RWPE1 (cell line): ENCODE measurements around the gene SLC39A3.

ENCODE experiments used
- CTCF ChIA-PET: fragments of 350-600 bp; sonication (Branson Sonifier 250); formaldehyde crosslinking; extraction: SDS; loops from one replicate; lab custom pipeline; 2021; lab: Yijun Ruan, JAX
- POLR2A ChIA-PET: fragments of 400-600 bp; formaldehyde crosslinking; extraction: SDS; loops from one replicate; lab custom pipeline; 2020; ENCODE audit warnings: antibody characterized with exemption; ENCODE audit not compliant: low non-redundant PET; lab: Yijun Ruan, JAX
- DNase-seq: peaks from one replicate; pipeline ENCODE4 v3.0.0; 2012; ENCODE audit warnings: low spot score
- H3K27ac ChIP-seq: fragments of 450-650 bp; 2 replicates; pipeline ENCODE4 v1.5.1; 2017
- TF ChIP-seq, protein P1 (sequence below): fragments of 450-650 bp; conservative IDR thresholded peaks from 2 replicates; pipeline ENCODE4 v1.5.1; 2017; ENCODE audit warnings: low read depth, mild to moderate bottlenecking

Gene SLC39A3

DNA sequence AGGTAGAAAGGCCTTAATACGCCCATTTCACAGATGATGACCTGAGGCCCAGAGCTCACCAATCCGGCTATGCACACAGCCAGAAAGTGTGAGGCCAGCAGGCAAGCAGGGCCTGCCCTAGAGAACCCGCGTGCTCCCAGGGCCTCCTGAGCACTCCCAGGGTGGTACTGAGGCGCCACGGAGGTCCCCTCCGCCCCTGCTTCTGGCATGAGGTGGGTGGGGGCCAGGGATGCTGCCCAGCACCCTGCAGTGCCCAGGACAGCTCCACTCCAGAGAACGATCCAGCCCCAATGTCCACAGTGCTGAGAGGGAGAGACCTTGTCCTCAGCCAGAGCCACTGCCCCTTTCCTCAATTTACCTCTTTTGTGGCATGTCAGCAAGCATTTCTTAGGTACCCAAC is 29.4 kb upstream of the SLC39A3 start:
- ChIA-PET CTCF (interaction anchor here (0.6 kb wide), 1 partner anchor 150 kb away, joined by 3 read pairs; no protein-coding TSS in a partner anchor), POLR2A (no interaction called here)
- DNase-seq, result no peak
- H3K27ac ChIP-seq, result no peak overlapping the region
- TF ChIP-seq, protein P1, sequence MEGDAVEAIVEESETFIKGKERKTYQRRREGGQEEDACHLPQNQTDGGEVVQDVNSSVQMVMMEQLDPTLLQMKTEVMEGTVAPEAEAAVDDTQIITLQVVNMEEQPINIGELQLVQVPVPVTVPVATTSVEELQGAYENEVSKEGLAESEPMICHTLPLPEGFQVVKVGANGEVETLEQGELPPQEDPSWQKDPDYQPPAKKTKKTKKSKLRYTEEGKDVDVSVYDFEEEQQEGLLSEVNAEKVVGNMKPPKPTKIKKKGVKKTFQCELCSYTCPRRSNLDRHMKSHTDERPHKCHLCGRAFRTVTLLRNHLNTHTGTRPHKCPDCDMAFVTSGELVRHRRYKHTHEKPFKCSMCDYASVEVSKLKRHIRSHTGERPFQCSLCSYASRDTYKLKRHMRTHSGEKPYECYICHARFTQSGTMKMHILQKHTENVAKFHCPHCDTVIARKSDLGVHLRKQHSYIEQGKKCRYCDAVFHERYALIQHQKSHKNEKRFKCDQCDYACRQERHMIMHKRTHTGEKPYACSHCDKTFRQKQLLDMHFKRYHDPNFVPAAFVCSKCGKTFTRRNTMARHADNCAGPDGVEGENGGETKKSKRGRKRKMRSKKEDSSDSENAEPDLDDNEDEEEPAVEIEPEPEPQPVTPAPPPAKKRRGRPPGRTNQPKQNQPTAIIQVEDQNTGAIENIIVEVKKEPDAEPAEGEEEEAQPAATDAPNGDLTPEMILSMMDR, result no peak

DNA sequence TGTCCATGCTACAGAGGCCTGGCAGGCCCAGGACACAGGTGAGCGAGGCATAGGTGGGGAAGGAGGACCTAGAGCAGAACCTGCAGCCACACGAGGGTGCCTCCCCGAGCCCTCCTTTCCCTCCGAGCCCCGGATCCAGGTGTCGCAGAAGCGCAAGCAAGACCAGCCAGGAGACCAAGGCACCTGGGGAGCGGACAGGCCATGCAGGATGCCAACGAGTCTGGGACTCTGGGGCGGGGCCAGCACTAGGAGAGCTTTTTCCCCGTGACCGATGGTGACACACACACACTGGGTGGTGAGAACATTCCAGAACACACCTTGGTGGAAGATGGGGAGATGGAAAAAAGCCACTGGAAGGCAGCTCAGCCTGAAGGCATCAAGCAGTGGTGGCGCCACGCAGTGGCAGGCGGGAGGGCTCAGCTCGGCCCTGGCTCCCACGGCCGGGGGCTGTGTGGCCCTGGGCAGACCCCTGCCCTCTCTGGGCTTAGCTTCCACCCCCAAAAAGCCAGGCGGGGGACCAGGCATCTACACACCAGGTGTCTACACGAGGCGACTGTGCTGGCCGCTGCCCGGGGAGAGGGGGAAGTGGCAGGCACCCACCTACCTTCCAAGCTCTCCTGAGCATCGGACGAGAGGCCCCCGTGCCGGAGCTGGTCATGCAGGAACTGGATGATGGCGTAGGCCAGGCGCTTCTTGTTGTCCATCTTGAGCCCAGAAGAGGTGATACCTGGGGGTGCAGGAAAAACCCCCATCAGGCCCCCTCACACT is 28.7 kb upstream of the SLC39A3 start:
- ChIA-PET CTCF (interaction anchor here (1.0 kb wide), 1 partner anchor 16 kb away, joined by 3 read pairs; no protein-coding TSS in a partner anchor), POLR2A (no interaction called here)
- DNase-seq, result no peak
- H3K27ac ChIP-seq, result no peak overlapping the region
- TF ChIP-seq, protein P1, result no peak

DNA sequence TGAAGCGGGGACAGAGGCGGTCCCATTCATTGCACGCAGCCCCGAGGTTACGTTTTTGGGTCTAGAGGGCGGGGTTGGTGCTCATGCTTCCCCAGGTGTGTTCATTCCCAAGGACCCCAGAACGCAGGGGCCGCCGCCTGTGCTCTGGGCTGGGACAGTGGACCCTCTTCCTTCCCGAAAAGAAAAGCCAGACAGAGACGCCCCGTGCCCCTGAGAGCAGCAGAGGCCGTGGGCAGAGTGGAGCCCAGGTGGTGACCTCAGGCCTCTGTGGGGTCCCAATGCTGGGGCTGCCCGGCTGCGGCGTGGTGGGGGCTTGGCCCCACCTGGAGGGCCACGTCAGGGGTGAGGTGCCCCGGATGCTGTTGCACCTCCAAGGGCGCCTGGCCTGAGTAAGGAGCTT is 27.9 kb upstream of the SLC39A3 start:
- CTCF ChIA-PET, result no interaction called here
- TF ChIP-seq, protein P1, result no peak
- POLR2A ChIA-PET, result no interaction called here
- H3K27ac ChIP-seq, result no peak overlapping the region
- no peak for DNase-seq

DNA sequence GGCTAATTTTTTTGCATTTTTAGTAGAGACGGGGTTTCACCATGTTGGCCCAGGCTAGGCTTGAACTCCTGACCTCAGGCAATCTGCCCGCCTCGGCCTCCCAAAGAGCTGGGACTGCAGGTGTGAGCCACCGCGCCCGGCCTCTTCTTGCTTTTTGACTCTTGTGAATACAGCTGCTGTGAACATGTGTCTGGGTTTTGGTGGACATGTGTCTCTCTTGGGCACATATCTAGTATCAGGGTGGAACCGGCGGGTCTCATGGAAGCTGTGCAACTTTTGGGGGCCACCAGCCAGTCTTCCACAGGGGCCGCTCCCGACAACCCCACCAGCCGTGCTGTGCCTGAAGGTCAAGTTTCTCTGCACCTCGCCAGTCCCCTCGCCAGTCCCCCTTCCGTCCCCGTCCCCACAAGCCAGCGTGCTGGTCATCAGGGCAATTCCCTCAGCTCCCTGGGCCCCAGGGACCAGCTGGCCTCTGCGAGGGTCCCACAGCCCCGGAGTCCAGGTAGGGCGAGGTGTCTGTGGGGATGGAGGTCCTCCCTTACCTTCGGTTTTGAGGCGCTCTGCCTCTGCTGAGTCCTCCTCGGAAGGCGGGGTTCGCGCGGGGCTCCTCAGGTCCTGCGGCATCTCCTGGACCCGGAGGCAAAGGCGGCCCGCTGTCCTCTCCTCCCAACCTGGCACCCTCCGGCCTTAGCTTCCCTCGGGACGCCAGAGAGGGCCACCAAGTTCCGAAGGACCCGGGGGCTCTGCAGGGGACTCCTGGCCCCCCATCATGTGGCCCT is 27.0 kb upstream of the SLC39A3 start:
- ChIA-PET CTCF (no interaction called here), POLR2A (no interaction called here)
- TF ChIP-seq, protein P1, result no peak

DNA sequence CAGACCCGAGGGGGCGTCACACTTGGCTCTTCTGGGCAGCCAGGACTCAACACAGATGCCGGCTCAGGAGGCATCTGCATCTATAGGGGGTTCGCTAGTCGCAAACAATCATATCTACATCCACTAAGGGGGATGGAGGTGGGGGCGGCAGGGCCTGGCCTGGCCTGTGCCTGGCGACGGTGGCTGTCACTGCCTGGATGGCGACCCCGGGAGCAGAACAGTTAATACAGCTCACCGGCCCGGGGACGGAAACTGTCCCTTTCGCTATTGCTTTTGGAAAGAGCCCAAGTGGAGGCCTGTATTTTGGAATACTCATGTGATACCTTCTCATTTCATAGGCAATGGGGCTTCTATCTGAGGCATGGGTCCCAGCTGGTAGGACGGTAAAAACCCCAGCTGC is 25.6 kb upstream of the SLC39A3 start:
- DNase-seq, result no peak
- H3K27ac ChIP-seq, result no peak overlapping the region; the same call in 1 of the 2 replicates
- ChIA-PET POLR2A (no interaction called here), CTCF (interaction anchor here (0.7 kb wide), 1 partner anchor 323 kb away, joined by 7 read pairs; no protein-coding TSS in a partner anchor)
- TF ChIP-seq, protein P1, result no peak

More for the DNA sequence above, 27.0 kb upstream of the SLC39A3 start:
- H3K27ac ChIP-seq, result no peak overlapping the region
- no peak for DNase-seq

DNA sequence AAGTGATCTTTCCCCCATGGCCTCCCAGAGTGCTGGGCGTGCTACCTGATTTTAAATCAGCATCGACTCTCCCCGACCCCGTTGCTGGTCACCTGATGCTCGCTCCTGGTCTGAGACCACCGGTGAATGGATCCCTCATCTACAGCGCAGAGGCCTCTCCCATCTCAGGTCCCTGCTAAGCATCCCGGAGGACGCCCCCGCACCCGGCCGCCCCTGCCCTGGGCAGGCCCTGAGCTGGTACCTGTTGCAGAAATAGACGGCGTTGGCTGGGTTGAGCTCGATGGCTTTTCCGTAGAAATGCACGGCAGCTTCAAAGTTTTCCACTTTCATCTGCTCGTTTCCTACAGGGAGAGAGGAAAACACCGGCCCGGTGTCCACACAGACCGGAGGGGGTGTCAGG is 25.1 kb upstream of the SLC39A3 start:
- TF ChIP-seq, protein P1, result no peak
- H3K27ac ChIP-seq, result no peak overlapping the region; the same call in 1 of the 2 replicates
- POLR2A ChIA-PET, result no interaction called here
- CTCF ChIA-PET, result interaction anchor here (0.7 kb wide), 1 partner anchor 324 kb away, joined by 7 read pairs; no protein-coding TSS in a partner anchor
- DNase-seq, result no peak
